GM19468 (cell line): ENCODE measurements around the gene CYTH4.
"Not testable (repeated sequence)": the region's sequence is repeated elsewhere in the genome, so short reads cannot be mapped to it uniquely, and the experiment has no call there.

Experiments used
- ATAC-seq: cut with Tn5 transposase; IDR thresholded peaks from one replicate; pipeline ENCODE4 v1.9.1; 2021; ENCODE audit warnings: mild to moderate bottlenecking, moderate library complexity, moderate number of reproducible peaks; ENCODE audit not compliant: unreplicated experiment; ENCODE audit errors: extremely low read depth

Gene CYTH4

DNA sequence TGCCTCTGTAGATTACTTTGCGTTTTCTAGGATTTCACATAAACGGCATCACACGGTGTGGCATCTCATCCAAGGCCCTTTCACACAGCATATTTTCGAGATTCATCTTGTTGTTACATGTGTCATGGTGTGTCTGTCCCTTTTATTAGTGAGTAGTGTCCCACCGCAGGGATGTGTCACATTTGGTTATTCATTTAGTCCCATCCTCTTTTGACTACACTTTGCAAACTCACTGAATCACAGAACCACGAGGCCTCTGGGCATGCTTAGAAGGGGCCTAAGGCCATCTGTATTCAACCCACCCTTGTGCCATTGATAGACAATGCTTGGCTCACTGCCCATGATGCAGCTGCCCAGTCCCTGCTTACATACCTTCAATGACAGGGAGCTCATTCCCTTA, 34.1 kb upstream of the CYTH4 start:
- ATAC-seq: no peak

DNA sequence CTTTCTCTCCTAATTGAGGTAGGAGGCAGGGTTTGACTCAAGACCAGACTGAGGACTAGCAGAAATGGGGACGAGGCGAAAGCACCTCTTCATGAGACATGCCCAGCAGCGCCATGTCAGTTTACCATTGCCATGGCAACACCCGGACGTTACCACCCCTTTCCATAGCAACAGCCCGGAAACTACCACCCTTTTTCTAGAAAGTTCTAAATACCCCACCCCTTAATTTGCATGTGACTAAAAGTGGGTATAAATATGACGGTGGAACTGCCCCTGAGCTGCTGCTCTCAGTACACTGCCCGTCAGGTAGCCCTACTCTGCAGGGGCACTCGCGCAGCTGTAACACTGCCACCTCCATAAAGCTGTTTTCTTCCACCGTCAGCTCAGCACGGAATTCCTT, 32.3 kb upstream of the CYTH4 start:
- no peak for ATAC-seq

GRCh38 chr22:37251836-37252235, 30.5 kb upstream of the CYTH4 start:
- not testable (repeated sequence) for ATAC-seq

DNA sequence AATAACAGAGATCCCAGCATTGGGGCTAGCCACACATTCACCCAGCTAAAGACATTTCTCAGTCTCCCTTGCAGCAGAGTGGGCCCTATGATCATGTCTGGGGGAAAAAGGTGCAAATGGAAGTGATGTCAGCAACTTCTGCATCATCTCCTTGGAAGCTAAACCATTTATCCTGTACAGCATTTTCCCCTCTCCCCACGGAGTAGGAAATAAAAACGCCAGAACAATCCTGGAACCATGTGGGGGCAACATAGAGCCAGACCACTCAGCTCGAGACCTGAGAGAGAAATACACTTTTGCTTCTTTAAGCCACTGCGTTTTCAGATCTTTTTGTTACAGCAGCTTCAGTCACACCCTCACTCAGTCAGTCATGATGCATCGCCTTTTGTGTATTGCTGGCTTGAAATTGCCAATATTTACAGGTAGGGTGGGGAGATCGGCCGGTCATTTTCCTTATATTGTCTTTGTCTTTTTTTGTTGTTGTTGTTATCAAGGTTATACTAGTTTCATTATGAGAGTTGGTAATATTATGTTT, 29.1 kb upstream of the CYTH4 start:
- ATAC-seq: no peak

DNA sequence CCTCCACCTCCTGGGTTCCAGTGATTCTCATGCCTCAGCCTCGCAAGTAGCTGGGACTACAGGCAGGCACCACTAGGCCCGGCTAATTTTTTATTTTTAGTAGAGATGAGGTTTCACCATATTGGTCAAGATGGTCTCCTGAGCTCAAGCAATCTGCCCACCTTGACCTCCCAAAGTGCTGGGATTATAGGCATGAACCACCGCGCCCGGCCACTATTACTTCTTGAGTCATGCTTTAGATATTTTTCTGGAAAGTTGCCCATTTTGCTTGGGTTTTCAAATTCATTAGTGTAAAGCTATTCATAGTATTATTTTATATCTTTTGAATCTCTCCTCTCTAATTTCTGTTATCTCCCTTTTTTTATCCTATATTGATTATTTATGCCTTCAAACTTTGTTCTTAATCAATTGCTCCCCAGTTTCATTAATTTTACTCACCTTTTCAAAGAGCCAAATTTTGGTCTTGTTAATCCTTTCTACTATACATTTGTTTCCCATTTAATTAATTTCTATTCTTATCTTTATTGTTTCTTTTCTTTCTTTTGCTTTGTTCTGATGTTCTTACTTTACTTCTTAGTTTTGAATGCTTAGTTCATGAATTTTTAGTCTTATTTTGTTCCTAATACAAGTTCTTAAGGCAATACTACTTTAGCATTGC, 28.0 kb upstream of the CYTH4 start:
- no peak for ATAC-seq

GRCh38 chr22:37254867-37255233, 27.5 kb upstream of the CYTH4 start:
- no peak for ATAC-seq

GRCh38 chr22:37255558-37256006, 26.7 kb upstream of the CYTH4 start:
- ATAC-seq: no peak

- ATAC-seq: no peak
These were observed 26.1 kb upstream of the CYTH4 start for GRCh38 chr22:37256075-37256726.

- no peak for ATAC-seq
These were observed 24.1 kb upstream of the CYTH4 start for GRCh38 chr22:37258005-37258752.

- ATAC-seq: no peak
These were observed 23.4 kb upstream of the CYTH4 start for GRCh38 chr22:37258753-37259401.

DNA sequence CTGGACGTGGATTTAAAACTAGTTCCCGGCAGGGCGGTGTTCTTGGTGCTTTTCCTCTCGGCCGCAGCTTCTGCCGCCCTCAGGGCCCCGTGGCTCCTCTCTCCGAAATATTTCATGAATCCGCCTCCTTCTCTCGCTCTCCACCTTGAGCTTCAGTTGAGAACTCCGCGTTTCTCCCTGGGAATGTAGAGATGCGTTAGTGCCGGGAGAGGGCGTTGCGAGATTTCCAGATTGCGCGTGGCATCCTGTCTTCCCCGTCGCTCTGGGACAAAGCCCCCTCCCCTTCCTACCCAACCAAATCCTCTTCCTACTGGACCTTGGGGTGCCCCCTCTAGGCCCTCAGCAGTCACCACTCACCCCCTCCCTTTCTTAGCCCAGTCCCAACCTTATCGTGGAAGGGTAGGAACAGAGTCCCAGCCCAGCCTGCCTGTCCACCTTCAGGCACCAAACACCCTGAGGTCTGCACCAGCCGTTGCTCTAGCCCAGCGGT, 22.7 kb upstream of the CYTH4 start:
- no peak for ATAC-seq

GRCh38 chr22:37260155-37260795, 22.0 kb upstream of the CYTH4 start:
- ATAC-seq: no peak

DNA sequence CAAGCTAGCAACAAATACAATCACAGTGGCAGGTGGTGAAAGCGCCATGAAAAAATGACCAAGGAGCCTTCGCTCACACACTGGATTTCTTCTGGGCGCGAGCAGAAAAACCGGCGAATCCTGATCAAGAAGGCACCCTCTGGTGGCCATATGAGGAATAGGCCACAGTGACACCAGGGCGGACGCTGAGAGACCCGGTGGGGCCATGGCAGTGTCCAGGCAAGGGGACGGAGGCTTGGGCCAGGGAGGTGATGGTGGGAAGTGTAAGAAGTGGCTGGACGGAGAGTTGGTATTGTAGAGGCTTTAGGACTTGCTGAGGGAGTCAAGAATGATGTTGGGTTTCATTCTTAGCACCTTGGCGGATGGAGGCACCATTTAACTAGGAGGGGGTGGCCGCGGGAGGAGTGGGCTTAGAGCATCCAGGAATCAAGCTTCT, 21.4 kb upstream of the CYTH4 start:
- ATAC-seq: no peak

GRCh38 chr22:37262346-37262745, 20.0 kb upstream of the CYTH4 start:
- ATAC-seq: no peak

- ATAC-seq: no peak
These were observed 18.1 kb upstream of the CYTH4 start for GRCh38 chr22:37263966-37264887.

GRCh38 chr22:37266581-37267134, 15.7 kb upstream of the CYTH4 start:
- ATAC-seq: no peak

DNA sequence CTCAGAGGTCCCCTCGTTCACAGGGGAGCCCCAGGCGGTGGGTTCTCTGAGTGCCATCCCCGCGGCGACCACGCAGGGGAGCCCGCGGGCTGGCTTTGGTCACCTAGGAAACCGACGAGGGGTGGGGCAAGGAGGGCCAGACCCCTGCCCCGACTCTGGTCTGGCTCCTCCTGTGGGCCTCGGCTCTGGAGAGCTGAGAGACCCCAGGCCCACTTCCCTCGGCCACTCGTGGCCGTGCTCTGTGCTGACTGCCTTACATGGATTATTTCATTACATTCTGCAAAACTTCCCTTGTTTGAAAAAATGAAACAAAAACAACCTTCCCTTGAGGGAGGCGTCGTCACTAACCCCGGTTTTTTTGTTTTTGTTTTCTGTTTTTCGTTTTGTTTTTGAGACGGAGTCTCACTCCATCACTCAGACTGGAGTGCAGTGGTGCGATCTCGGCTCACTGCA, 15.1 kb upstream of the CYTH4 start:
- no peak for ATAC-seq

DNA sequence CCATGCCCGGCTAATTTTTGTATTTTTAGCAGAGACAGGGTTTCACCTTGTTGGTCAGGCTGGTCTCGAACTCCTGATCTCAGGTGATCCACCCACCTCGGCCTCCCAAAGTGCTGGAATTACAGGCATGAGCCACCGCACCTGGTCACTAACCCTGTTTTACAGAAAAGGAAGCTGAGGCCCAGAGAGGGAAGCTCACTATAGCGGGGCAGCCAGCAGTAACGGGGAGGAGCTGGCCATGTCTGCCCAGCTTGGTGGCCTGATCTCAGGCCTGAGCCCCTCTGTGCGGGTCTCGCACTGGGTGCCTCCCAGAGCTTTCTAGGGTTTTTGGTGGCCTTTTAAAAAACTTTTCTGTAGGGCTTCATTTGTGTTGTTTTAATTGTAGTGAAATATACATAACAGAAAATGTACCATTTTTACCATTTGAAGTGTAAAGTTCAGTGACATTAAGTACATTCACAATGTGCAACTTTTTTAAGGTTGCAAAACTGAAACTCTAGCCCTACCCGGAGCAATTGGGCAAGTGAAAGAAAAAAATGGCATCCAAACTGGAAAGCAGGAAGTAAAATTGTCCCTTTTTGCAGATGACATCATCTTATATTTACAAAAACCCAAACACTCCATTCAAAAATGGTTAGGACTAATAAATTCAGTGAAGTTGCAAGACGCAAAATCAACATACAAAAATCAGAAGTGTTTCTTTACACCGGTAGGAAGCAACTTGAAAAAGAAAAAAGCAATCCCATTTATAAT, 14.5 kb upstream of the CYTH4 start:
- ATAC-seq: no peak
